ENCODE measurements around the gene LRRC71.

LRRC71 gene

DNA sequence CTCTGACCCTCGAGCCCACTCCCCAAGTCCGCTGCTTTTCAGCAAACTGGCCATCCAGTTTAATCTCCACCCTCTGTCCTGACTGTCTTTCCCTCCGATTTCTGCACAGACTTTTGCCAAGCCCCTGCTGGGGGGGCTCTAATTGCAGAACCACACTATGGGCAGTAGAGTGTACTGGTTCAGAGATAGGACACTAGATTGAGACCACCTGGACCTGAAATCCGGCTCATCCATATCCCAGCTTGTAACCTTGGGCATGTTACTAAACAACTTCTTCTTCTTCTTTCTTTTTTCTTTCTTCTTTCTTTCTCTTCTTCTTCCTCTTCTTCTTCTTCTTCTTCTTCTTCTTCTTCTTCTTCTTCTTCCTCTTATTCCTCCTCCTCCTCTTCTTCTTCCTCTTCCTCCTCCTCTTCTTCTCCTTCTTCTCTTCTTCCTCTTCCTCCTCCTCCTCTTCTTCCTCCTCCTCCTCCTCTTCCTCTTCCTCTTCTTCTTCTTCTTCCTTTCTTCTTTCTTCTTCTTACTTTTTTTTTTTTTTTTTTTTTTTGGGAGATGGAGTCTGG lies 7.7 kb downstream of the LRRC71 start:
- no peak for DNase-seq

GRCh38 chr1:156929596-156930238 lies 9.3 kb downstream of the LRRC71 start:
- no peak for DNase-seq

GRCh38 chr1:156930483-156930882 lies 10.1 kb downstream of the LRRC71 start:
- no peak for DNase-seq

- no peak for DNase-seq
Observed at GRCh38 chr1:156931211-156931952, 10.9 kb downstream of the LRRC71 start.

GRCh38 chr1:156931974-156932710 lies 11.7 kb downstream of the LRRC71 start:
- DNase-seq, result no peak

GRCh38 chr1:156933136-156933535 lies 12.7 kb downstream of the LRRC71 start:
- no peak for DNase-seq

DNA sequence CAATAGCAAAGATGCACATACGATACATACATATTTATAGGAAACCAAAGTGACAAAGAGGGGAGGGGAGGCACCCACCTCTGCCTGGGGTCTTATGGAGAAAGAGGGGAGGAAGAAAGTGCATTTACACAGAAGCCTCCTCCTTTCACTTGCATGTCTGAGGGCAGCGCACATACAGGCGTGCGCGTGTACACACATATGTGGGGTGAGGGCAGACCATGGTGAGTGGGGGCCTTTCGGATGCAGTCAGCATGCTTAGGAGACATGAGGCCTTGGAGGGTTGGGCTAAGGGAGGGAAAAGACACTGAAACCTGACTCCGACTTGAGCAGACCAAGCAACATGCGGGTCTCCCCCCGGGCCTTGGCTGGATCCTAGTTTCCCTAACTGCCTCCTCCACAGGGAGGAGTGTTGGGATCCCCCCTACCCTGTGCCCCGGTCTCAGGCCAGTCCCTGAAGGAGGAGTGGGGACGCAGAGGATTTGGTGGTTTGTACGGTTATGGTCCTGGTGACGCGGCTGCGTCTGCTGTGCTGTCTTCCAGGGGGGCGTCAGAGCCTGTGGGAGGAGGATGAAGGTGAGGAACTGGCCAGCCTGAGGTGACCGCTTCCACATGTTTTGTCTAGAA lies 15.2 kb downstream of the LRRC71 start:
- DNase-seq, result no peak

DNA sequence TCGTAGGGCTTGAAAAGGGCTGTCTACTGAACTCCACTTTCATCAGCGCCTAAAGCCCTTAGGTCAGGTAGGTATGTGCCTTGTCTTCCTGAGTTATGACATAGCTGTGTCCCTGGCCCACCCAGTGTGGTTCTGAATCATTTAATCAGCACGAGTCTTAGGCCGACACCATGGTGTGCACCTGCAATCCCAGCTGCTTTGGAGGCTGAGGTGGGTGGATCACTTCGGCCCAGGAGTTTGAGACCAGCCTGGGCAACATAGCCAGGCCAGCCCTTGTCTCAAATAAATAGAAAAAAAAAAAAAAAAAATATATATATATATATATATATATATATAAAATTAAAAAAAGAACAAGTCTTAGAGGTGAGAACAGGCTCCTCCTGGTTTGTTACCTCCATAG lies 15.8 kb downstream of the LRRC71 start:
- DNase-seq, result no peak

DNA sequence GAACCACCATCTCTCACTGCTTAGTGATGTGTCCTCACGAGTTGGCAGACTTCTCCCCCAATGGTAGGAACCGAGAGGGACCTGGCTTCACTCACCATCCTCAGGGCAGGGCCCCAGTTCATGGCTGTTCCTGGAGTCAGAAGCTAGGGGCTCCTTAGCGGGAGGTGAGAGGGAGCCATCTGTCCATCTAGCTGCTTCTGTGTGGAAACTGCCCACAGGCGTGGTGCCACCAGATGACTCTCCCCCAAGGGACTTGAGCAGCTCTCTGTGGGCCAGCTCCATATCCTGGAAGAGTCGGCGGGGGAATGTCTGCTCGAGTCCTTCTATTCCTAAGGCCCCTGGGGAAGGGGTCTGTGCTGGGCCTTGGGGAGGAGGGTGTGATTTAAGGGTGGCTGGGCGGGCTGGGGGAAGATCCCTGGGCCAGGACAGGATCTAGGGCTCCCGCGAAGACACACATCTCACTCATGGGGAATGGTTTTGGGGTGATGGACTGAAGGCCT lies 16.3 kb downstream of the LRRC71 start:
- DNase-seq, result no peak

DNA sequence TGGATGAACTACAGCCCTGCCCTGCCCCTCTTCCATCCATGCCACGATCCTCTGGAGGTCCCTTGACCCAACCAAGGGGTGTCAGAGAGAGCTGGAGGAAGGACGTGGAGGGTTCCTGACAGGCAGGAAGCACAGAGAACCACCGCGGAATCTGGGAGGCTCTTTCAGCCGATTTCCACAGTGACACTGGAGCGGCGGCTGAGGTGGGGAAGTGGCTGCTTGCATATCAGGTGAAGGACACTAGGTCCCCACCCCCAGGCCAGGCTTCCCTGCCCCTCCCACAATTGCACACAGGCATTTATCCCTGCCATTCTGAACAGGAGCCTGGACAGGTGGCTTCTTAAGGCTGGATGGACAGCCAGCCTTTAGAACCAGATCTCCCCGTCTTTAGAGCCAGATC lies 17.5 kb downstream of the LRRC71 start:
- DNase-seq, result no peak

DNA sequence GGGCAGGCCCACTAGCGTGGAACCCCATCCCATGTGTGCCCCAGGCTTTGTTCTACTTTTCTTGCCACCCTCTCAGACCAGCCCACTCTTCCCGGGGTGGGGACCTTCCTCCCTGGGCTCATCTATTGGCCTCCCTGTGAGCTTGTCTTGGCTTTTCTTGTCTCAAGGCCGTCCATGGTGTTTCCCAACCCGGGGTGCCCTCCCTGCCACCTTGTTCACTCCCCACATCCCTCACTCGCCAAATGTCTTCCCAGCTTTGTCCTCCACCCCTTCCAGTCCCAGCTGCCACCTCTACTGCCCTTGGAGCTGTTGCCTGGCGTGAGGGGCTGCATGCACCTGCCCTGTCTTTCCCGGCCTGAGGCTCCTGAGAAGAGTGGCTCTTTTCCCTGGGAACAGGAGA lies 18.4 kb downstream of the LRRC71 start:
- DNase-seq, result no peak

DNA sequence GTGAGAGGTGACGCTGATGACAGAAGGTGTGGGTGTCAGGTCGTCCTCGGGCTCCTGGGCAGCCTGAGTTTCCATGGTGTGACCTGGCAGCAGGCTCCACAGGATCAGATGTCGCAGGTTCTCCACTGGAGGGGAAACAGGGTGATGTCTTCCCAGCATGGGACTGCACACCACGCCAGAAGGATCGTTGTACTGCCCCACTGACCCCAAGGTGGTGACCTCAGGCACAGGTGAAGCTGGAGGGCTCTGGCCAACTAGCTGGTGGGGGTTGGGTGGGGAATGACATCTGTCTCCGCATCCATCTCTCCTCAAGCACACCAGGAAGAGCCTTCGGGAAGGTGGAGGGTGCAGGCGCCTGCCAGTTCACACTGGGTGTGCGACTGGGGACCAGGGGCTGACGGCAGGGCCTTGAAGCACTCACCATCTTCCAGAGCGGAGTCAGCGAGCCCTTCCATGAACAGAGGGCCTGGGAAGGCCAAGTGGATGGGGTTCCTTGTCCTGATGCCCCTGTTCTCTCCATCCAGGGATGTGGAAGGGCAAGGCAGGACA lies 19.4 kb downstream of the LRRC71 start:
- no peak for DNase-seq

DNA sequence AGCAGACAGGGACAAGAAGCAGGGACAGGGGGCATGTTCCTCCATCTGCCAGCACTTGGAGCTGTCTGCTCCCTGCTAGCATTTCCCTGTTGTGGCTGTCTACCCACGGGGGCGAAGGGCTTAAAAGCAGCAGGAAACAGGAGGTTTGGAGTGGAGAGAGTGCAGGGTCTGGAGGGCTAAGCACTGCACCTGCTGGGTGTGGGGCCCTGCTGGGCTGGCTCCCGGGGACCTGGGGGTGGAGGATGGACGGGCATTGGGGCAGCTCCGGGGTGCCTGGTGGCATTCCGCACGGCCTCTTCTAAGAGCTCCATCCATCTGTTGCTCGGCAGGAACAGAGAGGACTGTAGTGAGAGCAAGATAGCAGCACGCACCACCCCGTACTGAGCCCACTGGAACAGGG lies 21.2 kb downstream of the LRRC71 start:
- DNase-seq, result no peak

- DNase-seq, result no peak
Observed at GRCh38 chr1:156942176-156942575, 21.7 kb downstream of the LRRC71 start.

GRCh38 chr1:156942576-156942975 lies 22.1 kb downstream of the LRRC71 start:
- no peak for DNase-seq

GRCh38 chr1:156943756-156944155 lies 23.3 kb downstream of the LRRC71 start:
- DNase-seq, result no peak

DNA sequence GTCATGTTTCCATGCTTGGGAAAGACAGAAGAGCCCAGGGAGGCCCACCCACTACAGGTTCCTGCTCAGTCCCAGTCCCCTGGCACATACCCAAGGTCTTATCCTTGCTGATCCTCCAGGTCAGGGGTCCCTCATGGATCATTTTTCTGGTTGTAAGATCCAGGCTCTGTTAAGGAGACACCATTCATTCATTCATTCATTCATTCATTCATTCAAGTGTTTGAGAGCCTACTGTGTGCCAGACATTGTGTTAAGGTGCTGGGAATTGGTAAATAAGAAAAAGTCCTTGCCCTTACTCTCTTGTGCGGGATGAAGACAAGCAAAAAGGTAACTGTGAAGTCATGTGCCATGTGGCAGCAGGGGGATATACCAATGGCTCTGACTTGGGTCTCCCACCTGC lies 23.8 kb downstream of the LRRC71 start:
- DNase-seq, result no peak

GRCh38 chr1:156944848-156945247 lies 24.4 kb downstream of the LRRC71 start:
- no peak for DNase-seq

- no peak for DNase-seq
Observed at GRCh38 chr1:156945881-156946661, 25.6 kb downstream of the LRRC71 start.

- no peak for DNase-seq
Observed at GRCh38 chr1:156947127-156947526, 26.7 kb downstream of the LRRC71 start.

DNA sequence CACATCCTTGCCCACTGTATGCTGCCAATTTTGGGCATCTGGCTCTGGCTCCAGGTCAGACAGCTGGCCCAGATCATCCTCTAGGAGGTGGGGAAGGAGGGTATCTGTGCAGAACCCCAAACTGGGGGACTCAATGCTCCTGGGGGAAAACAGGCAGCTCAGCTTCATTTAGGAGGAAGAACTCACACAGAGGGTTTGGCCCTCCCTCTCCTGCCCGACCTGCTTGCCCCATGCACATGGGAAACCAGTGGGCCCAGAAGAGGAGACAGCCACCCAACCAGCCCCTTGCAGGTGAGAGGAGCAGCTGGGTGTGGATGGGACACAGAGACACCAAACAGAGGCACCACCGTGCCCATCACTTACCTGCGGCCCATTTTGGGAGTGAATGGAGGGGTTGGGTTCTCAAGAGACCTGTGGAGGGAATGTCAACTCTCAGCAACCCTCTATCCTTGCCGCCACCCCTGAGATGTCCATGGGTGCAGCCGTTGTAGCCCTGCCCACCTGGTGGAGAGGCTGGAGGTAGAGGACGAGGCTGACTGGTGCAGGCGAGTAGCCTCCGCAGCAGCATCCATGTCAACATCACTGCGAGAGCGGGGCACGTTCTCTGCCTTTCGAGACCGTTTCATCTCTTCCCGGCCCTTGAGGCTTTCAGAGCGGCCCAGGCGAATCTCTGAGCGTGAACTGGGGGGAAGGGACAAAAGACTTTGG lies 27.5 kb downstream of the LRRC71 start:
- DNase-seq, result no peak
